A172 (cell line): ENCODE data around the gene PTBP3. TPM values are rescaled to one million over a fixed set of nuclear protein-coding genes. Genes with fewer than 3 reads are reported as not detected.
"Not testable (repeated sequence)": the region's sequence is repeated elsewhere in the genome, so short reads cannot be mapped to it uniquely, and the experiment has no call there.

Experiments
- DNase-seq: peaks from one replicate; pipeline ENCODE4 v3.0.0-alpha.2; 2015; ENCODE audit warnings: low spot score
- total RNA-seq: library from RNA; depleted of rRNA; stranded (reverse); fragments of >200 nt; shearing (Covaris generic); gene quantifications from 2 replicates; pipeline ENCODE4 v1.2.3, GENCODE V29; 2014; rRNA removed

PTBP3 gene
- total RNA-seq: 24.4 and 26.2 TPM in 2 replicates

- DNase-seq: peak; percentile 34
Observed at GRCh38 chr9:112332977-112333638, at the start of gene PTBP3. Gene PTBP3, minus strand, starts transcription at chr9:112333619. Its CDS starts 35,754 bp downstream, at chr9:112297865.

GRCh38 chr9:112382501-112383364, 49.3 kb upstream of the PTBP3 start:
- no peak for DNase-seq

- no peak for DNase-seq
Observed at GRCh38 chr9:112382066-112382465, 48.6 kb upstream of the PTBP3 start.

GRCh38 chr9:112380825-112381221, 47.4 kb upstream of the PTBP3 start:
- DNase-seq: no peak

GRCh38 chr9:112380102-112380824, 46.8 kb upstream of the PTBP3 start, which contains the start of gene HSDL2:
Gene HSDL2, plus strand, starts transcription at chr9:112380108. Its CDS starts 56 bp downstream, at chr9:112380164.
- no peak for DNase-seq

- peak; percentile 94 for DNase-seq
Observed at GRCh38 chr9:112379177-112380101, 46.0 kb upstream of the PTBP3 start.

GRCh38 chr9:112378328-112379176, 45.1 kb upstream of the PTBP3 start:
- no peak for DNase-seq

GRCh38 chr9:112377684-112378327, 44.4 kb upstream of the PTBP3 start:
- no peak for DNase-seq

GRCh38 chr9:112377087-112377486, 43.7 kb upstream of the PTBP3 start:
- no peak for DNase-seq

GRCh38 chr9:112375361-112375760, 41.9 kb upstream of the PTBP3 start:
- no peak for DNase-seq

GRCh38 chr9:112374232-112374631, 40.8 kb upstream of the PTBP3 start:
- not testable (repeated sequence) for DNase-seq

GRCh38 chr9:112373666-112374065, 40.2 kb upstream of the PTBP3 start:
- DNase-seq: not testable (repeated sequence)

- DNase-seq: no peak
Observed at GRCh38 chr9:112371060-112371459, 37.6 kb upstream of the PTBP3 start.

GRCh38 chr9:112369817-112370216, 36.4 kb upstream of the PTBP3 start:
- no peak for DNase-seq

- no peak for DNase-seq
Observed at GRCh38 chr9:112367465-112367864, 34.0 kb upstream of the PTBP3 start.

- no peak for DNase-seq
Observed at GRCh38 chr9:112366591-112366990, 33.2 kb upstream of the PTBP3 start.

GRCh38 chr9:112365257-112365656, 31.8 kb upstream of the PTBP3 start:
- not testable (repeated sequence) for DNase-seq

GRCh38 chr9:112364761-112365160, 31.3 kb upstream of the PTBP3 start:
- DNase-seq: no peak

- peak; percentile 29 for DNase-seq
Observed at GRCh38 chr9:112361601-112362000, 28.2 kb upstream of the PTBP3 start.
